Measurements from ENCODE around the gene CCDC51.
"Not testable (repeated sequence)": the region's sequence is repeated elsewhere in the genome, so short reads cannot be mapped to it uniquely, and the experiment has no call there.

Gene CCDC51

GRCh38 chr3:48463703-48464102 is 23.8 kb upstream of the CCDC51 start:
- no peak for TF ChIP-seq CREB5 (CRISPR knock-in tag; IDR thresholded peaks at IDR 0.05; ENCODE audit: low read depth)
- TF ChIP-seq OSR1 (CRISPR knock-in tag; IDR thresholded peaks at IDR 0.05): no peak
- TF ChIP-seq ARNTL (CRISPR knock-in tag; IDR thresholded peaks at IDR 0.05; ENCODE audit: borderline replicate concordance, low read depth): no peak
- no peak for TF ChIP-seq ZNF70 (CRISPR knock-in tag; IDR thresholded peaks at IDR 0.05)
- TF ChIP-seq ZNF565 (CRISPR knock-in tag; conservative IDR thresholded peaks at IDR 0.05; ENCODE audit: low read depth): no peak
- no peak for TF ChIP-seq GLIS3 (CRISPR knock-in tag; IDR thresholded peaks at IDR 0.05)
- no peak for ATAC-seq

- ATAC-seq: not testable (repeated sequence)
Measured at GRCh38 chr3:48461767-48462166, 21.8 kb upstream of the CCDC51 start.

GRCh38 chr3:48460517-48460902 is 20.6 kb upstream of the CCDC51 start:
- no peak for ATAC-seq

GRCh38 chr3:48459773-48460516 is 20.0 kb upstream of the CCDC51 start:
- TF ChIP-seq ESRRG (CRISPR knock-in tag; IDR thresholded peaks at IDR 0.05) (no peak), CREB5 (CRISPR knock-in tag; IDR thresholded peaks at IDR 0.05; ENCODE audit: low read depth) (no peak), CSRNP3 (CRISPR knock-in tag; IDR thresholded peaks at IDR 0.05) (no peak)
- ATAC-seq: no peak

More at GRCh38 chr3:48460517-48460902, 20.6 kb upstream of the CCDC51 start:
- no peak for TF ChIP-seq GLIS3 (CRISPR knock-in tag; IDR thresholded peaks at IDR 0.05)

GRCh38 chr3:48459331-48459730 is 19.4 kb upstream of the CCDC51 start:
- no peak for ATAC-seq
- TF ChIP-seq POU6F1 (CRISPR knock-in tag; IDR thresholded peaks at IDR 0.05; ENCODE audit: borderline replicate concordance, low read depth) (no peak), OSR1 (CRISPR knock-in tag; IDR thresholded peaks at IDR 0.05) (no peak), ZNF70 (CRISPR knock-in tag; IDR thresholded peaks at IDR 0.05) (no peak), ZC3H10 (CRISPR knock-in tag; IDR thresholded peaks at IDR 0.05) (no peak), ZFP30 (CRISPR knock-in tag; IDR thresholded peaks at IDR 0.05) (no peak), CSDC2 (CRISPR knock-in tag; IDR thresholded peaks at IDR 0.05) (no peak), ZFP3 (CRISPR knock-in tag; IDR thresholded peaks at IDR 0.05) (no peak), ESRRG (CRISPR knock-in tag; IDR thresholded peaks at IDR 0.05) (no peak), BACH2 (CRISPR knock-in tag; IDR thresholded peaks at IDR 0.05; ENCODE audit: borderline replicate concordance) (no peak), TSHZ2 (CRISPR knock-in tag; IDR thresholded peaks at IDR 0.05) (no peak), CREB5 (CRISPR knock-in tag; IDR thresholded peaks at IDR 0.05; ENCODE audit: low read depth) (no peak), GLIS3 (CRISPR knock-in tag; IDR thresholded peaks at IDR 0.05) (no peak), ZNF565 (CRISPR knock-in tag; conservative IDR thresholded peaks at IDR 0.05; ENCODE audit: low read depth) (no peak), ISL1 (CRISPR knock-in tag; IDR thresholded peaks at IDR 0.05) (no peak), ARNTL (CRISPR knock-in tag; IDR thresholded peaks at IDR 0.05; ENCODE audit: borderline replicate concordance, low read depth) (no peak), CSRNP3 (CRISPR knock-in tag; IDR thresholded peaks at IDR 0.05) (no peak), TCF4 (CRISPR knock-in tag; IDR thresholded peaks at IDR 0.05; ENCODE audit: borderline replicate concordance) (no peak), TOX (CRISPR knock-in tag; IDR thresholded peaks at IDR 0.05; ENCODE audit: borderline replicate concordance) (no peak), ZNF8 (CRISPR knock-in tag; IDR thresholded peaks at IDR 0.05) (no peak), SNAI2 (CRISPR knock-in tag; IDR thresholded peaks at IDR 0.05) (no peak)

All from SK-N-SH treated with all-trans-retinoic acid at 6 μM for 48 hours (cell line).